NB4 (cell line): Measurements from ENCODE around the gene HDAC4.

Experiments used
- MYC ChIP-seq: IDR thresholded peaks from 2 replicates; pipeline ENCODE4 v1.6.1; 2011; ENCODE audit warnings: low read depth, low read length
- POLR2A ChIP-seq: IDR thresholded peaks from 2 replicates; pipeline ENCODE4 v1.6.1; 2011; ENCODE audit warnings: mild to moderate bottlenecking; ENCODE audit not compliant: insufficient read length; ENCODE audit errors: extremely low read depth
- TF ChIP-seq, protein P1 (sequence below): IDR thresholded peaks from one replicate; pipeline ENCODE4 v1.5.1; 2012; ENCODE audit warnings: low read depth, low read length
- TF ChIP-seq, protein P2 (sequence below): IDR thresholded peaks from 2 replicates; pipeline ENCODE4 v1.6.1; 2011; ENCODE audit warnings: low read depth, low read length

DNA sequence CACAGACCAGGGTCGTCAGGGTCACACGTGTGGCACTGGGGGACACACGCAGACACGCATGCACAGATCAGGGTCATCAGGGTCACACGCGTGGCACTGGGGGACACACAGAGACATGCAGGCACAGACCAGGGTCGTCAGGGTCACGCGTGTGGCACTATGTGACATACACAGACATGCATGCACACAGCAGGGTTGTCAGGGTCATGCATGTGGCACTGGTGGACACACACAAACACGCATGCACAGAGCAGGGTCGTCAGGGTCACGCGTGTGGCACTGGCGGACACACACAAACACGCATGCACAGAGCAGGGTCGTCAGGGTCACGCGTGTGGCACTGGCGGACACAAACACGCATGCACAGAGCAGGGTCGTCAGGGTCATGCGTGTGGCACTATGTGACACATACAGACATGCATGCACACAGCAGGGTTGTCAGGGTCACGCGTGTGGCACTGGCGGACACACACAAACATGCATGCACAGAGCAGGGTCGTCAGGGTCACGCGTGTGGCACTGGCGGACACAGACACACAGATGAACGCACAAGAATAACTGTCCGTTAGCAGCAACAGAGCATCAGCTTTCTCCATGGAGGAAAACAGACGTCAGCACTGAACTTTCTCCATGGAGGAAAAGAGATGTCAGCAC, 34.9 kb downstream of the HDAC4 start:
- no peak for TF ChIP-seq POLR2A
- TF ChIP-seq, protein P1, sequence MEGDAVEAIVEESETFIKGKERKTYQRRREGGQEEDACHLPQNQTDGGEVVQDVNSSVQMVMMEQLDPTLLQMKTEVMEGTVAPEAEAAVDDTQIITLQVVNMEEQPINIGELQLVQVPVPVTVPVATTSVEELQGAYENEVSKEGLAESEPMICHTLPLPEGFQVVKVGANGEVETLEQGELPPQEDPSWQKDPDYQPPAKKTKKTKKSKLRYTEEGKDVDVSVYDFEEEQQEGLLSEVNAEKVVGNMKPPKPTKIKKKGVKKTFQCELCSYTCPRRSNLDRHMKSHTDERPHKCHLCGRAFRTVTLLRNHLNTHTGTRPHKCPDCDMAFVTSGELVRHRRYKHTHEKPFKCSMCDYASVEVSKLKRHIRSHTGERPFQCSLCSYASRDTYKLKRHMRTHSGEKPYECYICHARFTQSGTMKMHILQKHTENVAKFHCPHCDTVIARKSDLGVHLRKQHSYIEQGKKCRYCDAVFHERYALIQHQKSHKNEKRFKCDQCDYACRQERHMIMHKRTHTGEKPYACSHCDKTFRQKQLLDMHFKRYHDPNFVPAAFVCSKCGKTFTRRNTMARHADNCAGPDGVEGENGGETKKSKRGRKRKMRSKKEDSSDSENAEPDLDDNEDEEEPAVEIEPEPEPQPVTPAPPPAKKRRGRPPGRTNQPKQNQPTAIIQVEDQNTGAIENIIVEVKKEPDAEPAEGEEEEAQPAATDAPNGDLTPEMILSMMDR, result no peak
- TF ChIP-seq, protein P2, sequence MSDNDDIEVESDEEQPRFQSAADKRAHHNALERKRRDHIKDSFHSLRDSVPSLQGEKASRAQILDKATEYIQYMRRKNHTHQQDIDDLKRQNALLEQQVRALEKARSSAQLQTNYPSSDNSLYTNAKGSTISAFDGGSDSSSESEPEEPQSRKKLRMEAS, result no peak
- no peak for TF ChIP-seq MYC
